ENCODE measurements around the gene KMT2A. TPM values are rescaled to one million over a fixed set of nuclear protein-coding genes. Genes with fewer than 3 reads are reported as not detected.

KMT2A gene
- total RNA-seq, 1 experiment from 2014 or later, result 10.6 TPM

GRCh38 chr11:118427707-118428106, 8.6 kb upstream of the KMT2A start:
- DNase-seq (ENCODE audit: low read depth, low spot score), result no peak
- in situ Hi-C loops (cut with HindIII; ENCODE audit: low pct_unique_long_range_greater_than_20kb, low sequenced_read_pairs), result no loop called here

- DNase-seq (ENCODE audit: low read depth, low spot score), result peak; percentile 16
- in situ Hi-C loops (cut with HindIII; ENCODE audit: low pct_unique_long_range_greater_than_20kb, low sequenced_read_pairs), result no loop called here
Observed at GRCh38 chr11:118430956-118431355, 5.3 kb upstream of the KMT2A start.

- no peak for DNase-seq (ENCODE audit: low read depth, low spot score)
- in situ Hi-C loops (cut with HindIII; ENCODE audit: low pct_unique_long_range_greater_than_20kb, low sequenced_read_pairs), result no loop called here
Observed at GRCh38 chr11:118434123-118434552, 2.2 kb upstream of the KMT2A start.

GRCh38 chr11:118434553-118435289, 1.6 kb upstream of the KMT2A start:
- in situ Hi-C loops (cut with HindIII; ENCODE audit: low pct_unique_long_range_greater_than_20kb, low sequenced_read_pairs), result no loop called here
- peak; percentile 20 for DNase-seq (ENCODE audit: low read depth, low spot score)

GRCh38 chr11:118435290-118435892, 901 bp upstream of the KMT2A start:
- in situ Hi-C loops (cut with HindIII; ENCODE audit: low pct_unique_long_range_greater_than_20kb, low sequenced_read_pairs), result no loop called here
- DNase-seq (ENCODE audit: low read depth, low spot score), result peak; percentile 47

- in situ Hi-C loops (cut with HindIII; ENCODE audit: low pct_unique_long_range_greater_than_20kb, low sequenced_read_pairs), result no loop called here
- DNase-seq (ENCODE audit: low read depth, low spot score), result no peak
Observed at GRCh38 chr11:118436639-118437207, 431 bp downstream of the KMT2A start.

GRCh38 chr11:118437208-118438125, 1.2 kb downstream of the KMT2A start:
- in situ Hi-C loops (cut with HindIII; ENCODE audit: low pct_unique_long_range_greater_than_20kb, low sequenced_read_pairs), result no loop called here
- DNase-seq (ENCODE audit: low read depth, low spot score), result no peak

GRCh38 chr11:118438314-118438931, 2.1 kb downstream of the KMT2A start:
- in situ Hi-C loops (cut with HindIII; ENCODE audit: low pct_unique_long_range_greater_than_20kb, low sequenced_read_pairs), result no loop called here
- peak; percentile 72 for DNase-seq (ENCODE audit: low read depth, low spot score)

GRCh38 chr11:118439646-118440045, 3.4 kb downstream of the KMT2A start:
- no peak for DNase-seq (ENCODE audit: low read depth, low spot score)
- in situ Hi-C loops (cut with HindIII; ENCODE audit: low pct_unique_long_range_greater_than_20kb, low sequenced_read_pairs), result no loop called here

GRCh38 chr11:118441770-118442275, 5.5 kb downstream of the KMT2A start:
- DNase-seq (ENCODE audit: low read depth, low spot score), result no peak
- in situ Hi-C loops (cut with HindIII; ENCODE audit: low pct_unique_long_range_greater_than_20kb, low sequenced_read_pairs), result no loop called here

GRCh38 chr11:118442301-118442700, 6.0 kb downstream of the KMT2A start:
- in situ Hi-C loops (cut with HindIII; ENCODE audit: low pct_unique_long_range_greater_than_20kb, low sequenced_read_pairs), result no loop called here
- no peak for DNase-seq (ENCODE audit: low read depth, low spot score)

- no peak for DNase-seq (ENCODE audit: low read depth, low spot score)
- in situ Hi-C loops (cut with HindIII; ENCODE audit: low pct_unique_long_range_greater_than_20kb, low sequenced_read_pairs), result no loop called here
Observed at GRCh38 chr11:118442908-118443589, 6.8 kb downstream of the KMT2A start.

- in situ Hi-C loops (cut with HindIII; ENCODE audit: low pct_unique_long_range_greater_than_20kb, low sequenced_read_pairs), result no loop called here
- no peak for DNase-seq (ENCODE audit: low read depth, low spot score)
Observed at GRCh38 chr11:118443590-118444218, 7.4 kb downstream of the KMT2A start.

- in situ Hi-C loops (cut with HindIII; ENCODE audit: low pct_unique_long_range_greater_than_20kb, low sequenced_read_pairs), result no loop called here
- DNase-seq (ENCODE audit: low read depth, low spot score), result no peak
Observed at GRCh38 chr11:118447423-118447822, 11.1 kb downstream of the KMT2A start.

- in situ Hi-C loops (cut with HindIII; ENCODE audit: low pct_unique_long_range_greater_than_20kb, low sequenced_read_pairs), result no loop called here
Observed at GRCh38 chr11:118448294-118448693, 12.0 kb downstream of the KMT2A start.

GRCh38 chr11:118449316-118449918, 13.1 kb downstream of the KMT2A start:
- in situ Hi-C loops (cut with HindIII; ENCODE audit: low pct_unique_long_range_greater_than_20kb, low sequenced_read_pairs), result no loop called here

More at GRCh38 chr11:118448294-118448693, 12.0 kb downstream of the KMT2A start:
- no peak for DNase-seq (ENCODE audit: low read depth, low spot score)

More at GRCh38 chr11:118449316-118449918, 13.1 kb downstream of the KMT2A start:
- DNase-seq (ENCODE audit: low read depth, low spot score), result no peak

All from SK-MEL-5 (cell line).